Measurements from ENCODE around the gene GPC6.

The GPC6 gene

GRCh38 chr13:94444826-94445225 lies 1218.2 kb downstream of the GPC6 start:
- CTCF ChIA-PET: no interaction called here
- TF ChIP-seq SP1 (IDR thresholded peaks at IDR 0.05) (no peak), HDGF (IDR thresholded peaks at IDR 0.05; ENCODE audit: borderline replicate concordance) (no peak), TARDBP (IDR thresholded peaks at IDR 0.05) (no peak), ZNF384 (IDR thresholded peaks at IDR 0.05) (no peak), BHLHE40 (IDR thresholded peaks at IDR 0.05; ENCODE audit: borderline replicate concordance) (no peak), ARNT (IDR thresholded peaks at IDR 0.05) (no peak), FOXK2 (IDR thresholded peaks at IDR 0.05) (no peak), LEF1 (IDR thresholded peaks at IDR 0.05; ENCODE audit: borderline replicate concordance) (no peak), FOXM1 (IDR thresholded peaks at IDR 0.05; ENCODE audit: borderline replicate concordance) (no peak), ELF4 (IDR thresholded peaks at IDR 0.05) (no peak), NFRKB (IDR thresholded peaks at IDR 0.05) (no peak), PKNOX1 (IDR thresholded peaks at IDR 0.05) (no peak), L3MBTL2 (conservative IDR thresholded peaks at IDR 0.05) (no peak), FOXA1 (IDR thresholded peaks at IDR 0.05) (no peak), SUZ12 (IDR thresholded peaks at IDR 0.05) (no peak), CTBP1 (IDR thresholded peaks at IDR 0.05; ENCODE audit: borderline replicate concordance) (no peak)
- no peak for DNase-seq (ENCODE audit: extremely low spot score)
- POLR2A ChIA-PET: no interaction called here

DNA sequence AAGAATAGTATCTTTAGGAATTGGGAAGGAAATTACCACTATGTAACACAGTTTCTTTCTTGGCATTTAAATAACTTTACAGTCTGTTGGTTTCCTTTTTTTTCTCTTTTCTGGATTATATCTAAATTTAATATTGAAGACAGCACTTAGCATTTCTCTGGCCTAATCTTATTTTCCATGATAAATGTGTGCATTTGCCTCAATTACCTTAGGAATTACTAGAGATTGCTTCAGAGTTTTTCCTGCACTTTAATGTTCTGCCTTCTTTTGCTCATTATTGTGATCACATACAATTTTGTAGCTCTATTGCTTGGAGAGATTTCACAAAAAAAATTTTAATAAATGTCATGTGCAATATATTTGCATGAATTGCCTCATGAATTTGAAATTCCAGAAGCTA lies 1227.7 kb downstream of the GPC6 start:
- TF ChIP-seq PKNOX1 (IDR thresholded peaks at IDR 0.05): no peak
- no peak for TF ChIP-seq FOXK2 (IDR thresholded peaks at IDR 0.05)
- no peak for TF ChIP-seq CTBP1 (IDR thresholded peaks at IDR 0.05; ENCODE audit: borderline replicate concordance)
- no peak for TF ChIP-seq ARNT (IDR thresholded peaks at IDR 0.05)
- TF ChIP-seq FOXM1 (IDR thresholded peaks at IDR 0.05; ENCODE audit: borderline replicate concordance): no peak
- TF ChIP-seq FOXA1 (IDR thresholded peaks at IDR 0.05): no peak
- TF ChIP-seq ELF4 (IDR thresholded peaks at IDR 0.05): no peak
- no peak for TF ChIP-seq HDGF (IDR thresholded peaks at IDR 0.05; ENCODE audit: borderline replicate concordance)
- TF ChIP-seq L3MBTL2 (conservative IDR thresholded peaks at IDR 0.05): no peak
- TF ChIP-seq SP1 (IDR thresholded peaks at IDR 0.05): no peak
- no peak for TF ChIP-seq LEF1 (IDR thresholded peaks at IDR 0.05; ENCODE audit: borderline replicate concordance)
- no peak for TF ChIP-seq NFRKB (IDR thresholded peaks at IDR 0.05)
- no peak for TF ChIP-seq BHLHE40 (IDR thresholded peaks at IDR 0.05; ENCODE audit: borderline replicate concordance)
- no peak for TF ChIP-seq SUZ12 (IDR thresholded peaks at IDR 0.05)
- TF ChIP-seq ZNF384 (IDR thresholded peaks at IDR 0.05): no peak
- no peak for TF ChIP-seq TARDBP (IDR thresholded peaks at IDR 0.05)
- POLR2A ChIA-PET: no interaction called here
- CTCF ChIA-PET: interaction anchor here (0.6 to 1.2 kb wide), 2 partner anchors 18 to 70 kb away, joined by 3 to 5 read pairs; no protein-coding TSS in a partner anchor
- DNase-seq (ENCODE audit: extremely low spot score): no peak

GRCh38 chr13:94454906-94455305 lies 1228.3 kb downstream of the GPC6 start:
- ChIA-PET CTCF (interaction anchor here (1.2 kb wide), 1 partner anchor 19 kb away, joined by 3 read pairs; no protein-coding TSS in a partner anchor), POLR2A (no interaction called here)
- TF ChIP-seq LEF1 (IDR thresholded peaks at IDR 0.05; ENCODE audit: borderline replicate concordance) (no peak), SP1 (IDR thresholded peaks at IDR 0.05) (no peak), ZNF384 (IDR thresholded peaks at IDR 0.05) (no peak), BHLHE40 (IDR thresholded peaks at IDR 0.05; ENCODE audit: borderline replicate concordance) (no peak), FOXM1 (IDR thresholded peaks at IDR 0.05; ENCODE audit: borderline replicate concordance) (no peak), HDGF (IDR thresholded peaks at IDR 0.05; ENCODE audit: borderline replicate concordance) (no peak), FOXK2 (IDR thresholded peaks at IDR 0.05) (no peak), L3MBTL2 (conservative IDR thresholded peaks at IDR 0.05) (no peak)
- no peak for DNase-seq (ENCODE audit: extremely low spot score)

DNA sequence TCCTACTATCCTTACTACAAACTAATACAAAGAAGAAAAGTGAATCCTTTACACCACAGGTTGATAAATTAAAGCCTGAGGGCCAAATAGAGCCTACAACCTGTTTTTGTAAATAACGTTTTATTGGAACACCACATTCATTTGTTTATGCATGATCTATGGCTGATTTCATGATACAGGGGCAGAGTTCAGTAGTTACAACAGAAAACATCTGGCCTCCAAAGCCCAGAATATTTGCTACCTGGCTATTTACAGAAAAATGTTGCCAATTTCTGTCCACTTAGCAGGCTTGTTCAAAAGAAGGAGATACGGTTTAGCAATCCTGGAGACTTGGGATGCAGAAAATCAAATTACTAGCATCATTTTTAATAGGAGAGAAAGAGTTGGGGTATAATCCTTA lies 1228.8 kb downstream of the GPC6 start:
- TF ChIP-seq L3MBTL2 (conservative IDR thresholded peaks at IDR 0.05) (no peak), ARNT (IDR thresholded peaks at IDR 0.05) (no peak), NFRKB (IDR thresholded peaks at IDR 0.05) (no peak), FOXA1 (IDR thresholded peaks at IDR 0.05) (no peak), FOXK2 (IDR thresholded peaks at IDR 0.05) (no peak), HDGF (IDR thresholded peaks at IDR 0.05; ENCODE audit: borderline replicate concordance) (no peak), ELF4 (IDR thresholded peaks at IDR 0.05) (no peak), CTBP1 (IDR thresholded peaks at IDR 0.05; ENCODE audit: borderline replicate concordance) (no peak), FOXM1 (IDR thresholded peaks at IDR 0.05; ENCODE audit: borderline replicate concordance) (no peak), BHLHE40 (IDR thresholded peaks at IDR 0.05; ENCODE audit: borderline replicate concordance) (no peak), PKNOX1 (IDR thresholded peaks at IDR 0.05) (no peak), SUZ12 (IDR thresholded peaks at IDR 0.05) (no peak), TARDBP (IDR thresholded peaks at IDR 0.05) (no peak), ZNF384 (IDR thresholded peaks at IDR 0.05) (no peak), LEF1 (IDR thresholded peaks at IDR 0.05; ENCODE audit: borderline replicate concordance) (no peak)
- no peak for DNase-seq (ENCODE audit: extremely low spot score)
- CTCF ChIA-PET: interaction anchor here (0.5 to 1.2 kb wide), 2 partner anchors 19 to 108 kb away, joined by 3 read pairs; no protein-coding TSS in a partner anchor
- POLR2A ChIA-PET: no interaction called here
